ENCODE results near the gene HMGA1. TPM values are rescaled to one million over a fixed set of nuclear protein-coding genes. Genes with fewer than 3 reads are reported as not detected.

HMGA1 gene
- total and polyA plus RNA-seq, 9 donors: 27.8 to 99.6 (median 81.6) TPM

DNA sequence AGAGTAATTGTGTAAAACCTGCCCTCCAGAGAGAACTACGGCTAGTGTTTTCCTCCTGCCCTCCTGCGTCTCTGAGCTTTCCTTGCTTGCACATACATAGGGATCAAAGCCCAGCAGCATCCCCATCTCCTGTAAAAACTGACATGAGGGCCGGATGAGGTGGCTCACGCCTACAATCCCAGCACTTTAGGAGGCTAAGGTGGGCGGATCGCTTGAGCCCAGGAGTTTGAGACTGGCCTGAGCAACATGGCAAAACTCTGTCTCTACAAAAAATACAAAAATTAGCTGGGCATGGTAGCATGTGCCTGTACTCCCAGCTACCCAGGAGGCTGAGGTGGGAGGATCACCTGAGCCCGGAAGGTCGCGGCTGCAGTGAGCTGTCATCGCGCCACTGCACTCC is 52.5 kb downstream of the HMGA1 start:
- peaks cover 9% of the 10 kb centered on the region for H3K4me1 ChIP-seq (ENCODE audit: control insufficient read depth, insufficient read depth, low read length)
- no peak overlapping the region for H3K27ac ChIP-seq (ENCODE audit: low read length)
- H3K9me3 ChIP-seq (replicated peaks; ENCODE audit: control insufficient read depth, low read depth, low read length): no peaks in the 10 kb centered on the region
- peaks cover 47% of the 10 kb centered on the region for H3K36me3 ChIP-seq (ENCODE audit: control insufficient read depth, insufficient read depth, low read length)
- WGBS (ENCODE audit: insufficient coverage): 98% methylated on average over 7 of the region's 11 CpGs
- no peak overlapping the region for H3K4me3 ChIP-seq (ENCODE audit: low read length)
- DNase-seq: no peak
- H3K27me3 ChIP-seq (ENCODE audit: control insufficient read depth, insufficient read depth, low read length): no peaks in the 10 kb centered on the region

DNA sequence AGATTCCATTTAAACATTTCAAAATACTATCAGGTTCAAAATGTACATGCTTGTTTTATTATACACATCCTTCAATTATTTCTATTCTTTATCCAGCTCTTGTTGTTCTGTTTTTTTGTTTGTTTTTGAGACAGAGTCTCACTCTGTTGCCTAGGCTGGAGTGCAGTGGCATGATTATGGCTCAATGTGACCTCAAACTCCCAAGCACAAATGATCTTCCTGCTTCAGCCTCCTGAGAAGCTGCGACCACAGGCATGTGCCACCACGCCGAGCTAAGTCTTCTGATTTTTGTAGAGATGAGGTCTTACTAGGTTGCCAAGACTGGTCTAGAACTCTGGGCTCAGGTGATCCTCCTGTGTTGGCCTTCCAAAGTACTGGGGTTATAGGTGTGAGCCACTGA is 56.3 kb downstream of the HMGA1 start:
- no peaks in the 10 kb centered on the region for H3K27me3 ChIP-seq (ENCODE audit: control insufficient read depth, insufficient read depth, low read length)
- no peak overlapping the region for H3K27ac ChIP-seq (ENCODE audit: low read length)
- H3K9me3 ChIP-seq (replicated peaks; ENCODE audit: control insufficient read depth, low read depth, low read length): no peaks in the 10 kb centered on the region
- DNase-seq: no peak
- no CpG with 5 or more reads among the region's 3 CpGs for WGBS (ENCODE audit: insufficient coverage)
- peaks cover 14% of the 10 kb centered on the region for H3K4me1 ChIP-seq (ENCODE audit: control insufficient read depth, insufficient read depth, low read length)
- no peak overlapping the region for H3K4me3 ChIP-seq (ENCODE audit: low read length)
- peaks cover 36% of the 10 kb centered on the region for H3K36me3 ChIP-seq (ENCODE audit: control insufficient read depth, insufficient read depth, low read length)

DNA sequence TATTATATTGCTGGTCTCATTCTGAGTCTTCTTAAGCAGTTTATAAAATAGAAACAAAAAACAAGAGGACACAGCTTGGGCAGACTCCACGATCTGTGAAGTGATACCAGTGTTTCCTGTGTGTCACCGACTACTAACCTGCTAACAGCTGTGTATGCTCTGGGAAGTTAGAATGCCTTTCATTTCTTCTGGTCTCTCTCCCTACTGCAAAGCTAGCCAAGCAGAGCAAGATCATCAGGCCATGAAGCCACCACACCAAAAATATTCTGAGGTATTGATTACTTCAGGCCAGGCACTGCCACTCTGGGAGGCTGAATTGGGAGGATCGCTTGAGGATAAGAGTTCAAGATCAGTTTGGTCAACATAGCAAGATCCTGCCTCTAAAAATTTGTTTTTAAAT is 59.0 kb downstream of the HMGA1 start:
- Histone ChIP-seq H3K4me3 (ENCODE audit: low read length) (no peak overlapping the region), H3K27ac (ENCODE audit: low read length) (peak overlapping the region; percentile 35)
- DNase-seq: peak; percentile 43

More for the DNA sequence above, 59.0 kb downstream of the HMGA1 start:
- Histone ChIP-seq H3K4me1 (ENCODE audit: control insufficient read depth, insufficient read depth, low read length) (peaks cover 22% of the 10 kb centered on the region), H3K27me3 (ENCODE audit: control insufficient read depth, insufficient read depth, low read length) (no peaks in the 10 kb centered on the region), H3K36me3 (ENCODE audit: control insufficient read depth, insufficient read depth, low read length) (peaks cover 32% of the 10 kb centered on the region), H3K9me3 (replicated peaks; ENCODE audit: control insufficient read depth, low read depth, low read length) (no peaks in the 10 kb centered on the region)
- no CpG with 5 or more reads among the region's 3 CpGs for WGBS (ENCODE audit: insufficient coverage)

Other genes starting within 250 kb of the HMGA1 start
- 1.1 TPM for gene GRM4, start 90.8 kb upstream of the HMGA1 start, total RNA-seq
- 1 to 10 TPM; 1.2 to 4.8 (median 1.9) TPM for gene GRM4, start 90.8 kb upstream of the HMGA1 start, polyA plus RNA-seq (ENCODE audit: insufficient read depth in 1 of 8, insufficient read length in 8 of 8, low replicate concordance in 1 of 8)
- gene SMIM29, start 12.1 kb downstream of the HMGA1 start, total RNA-seq: 12.0 TPM
- gene SMIM29, start 12.1 kb downstream of the HMGA1 start, polyA plus RNA-seq (ENCODE audit: insufficient read depth in 1 of 8, insufficient read length in 8 of 8, low replicate concordance in 1 of 8): 10 to 100 TPM in 1 of 8 donors, 1 to 10 TPM in 7; 7.7 to 11.0 (median 8.8) TPM
- gene NUDT3, start 155.8 kb downstream of the HMGA1 start, total RNA-seq: 56.7 TPM
- 10 to 100 TPM; 18.9 to 35.1 (median 26.3) TPM for gene NUDT3, start 155.8 kb downstream of the HMGA1 start, polyA plus RNA-seq (ENCODE audit: insufficient read depth in 1 of 8, insufficient read length in 8 of 8, low replicate concordance in 1 of 8)
- gene RPS10, start 189.2 kb downstream of the HMGA1 start, total RNA-seq: 3,799 TPM
- gene RPS10, start 189.2 kb downstream of the HMGA1 start, polyA plus RNA-seq (ENCODE audit: insufficient read depth in 1 of 8, insufficient read length in 8 of 8, low replicate concordance in 1 of 8): 1,000 to 10,000 TPM; 1,692 to 1,987 (median 1,811) TPM
- gene PACSIN1, start 229.2 kb downstream of the HMGA1 start, total RNA-seq: 0.27 TPM
- 1 to 10 TPM in 6 of 8 donors, under 1 TPM in 2; 0.45 to 3.0 (median 1.6) TPM for gene PACSIN1, start 229.2 kb downstream of the HMGA1 start, polyA plus RNA-seq (ENCODE audit: insufficient read depth in 1 of 8, insufficient read length in 8 of 8, low replicate concordance in 1 of 8)

All from muscle of leg (tissue), 11 donors.